GM23338 (cell line): ENCODE results near the gene TPP1. TPM values are rescaled to one million over a fixed set of nuclear protein-coding genes. Genes with fewer than 3 reads are reported as not detected.

Source experiments
- ATAC-seq: fragments of 200-7000 bp; cut with Tn5 transposase; 3 replicates; pipeline ENCODE4 v1.9.1; 2020
- DNase-seq: peaks from one replicate; pipeline ENCODE4 v3.0.0-alpha.2; 2015; ENCODE audit warnings: low spot score
- H2AFZ ChIP-seq: fragments of 200-600 bp; sonication (generic); 2 replicates; pipeline ENCODE4 v1.8.0; 2016; ENCODE audit warnings: antibody characterized with exemption, mild to moderate bottlenecking, moderate library complexity
- H3F3A ChIP-seq: fragments of 200-600 bp; sonication (generic); replicated peaks from 2 replicates; pipeline ENCODE4 v1.8.0; 2017; ENCODE audit warnings: antibody characterized with exemption, mixed run types, low read depth
- H3K27ac ChIP-seq: fragments of 200-600 bp; sonication (generic); 2 replicates; pipeline ENCODE4 v1.6.1; 2016; ENCODE audit warnings: low read depth
- H3K27me3 ChIP-seq: fragments of 200-600 bp; sonication (generic); 2 replicates; pipeline ENCODE4 v1.8.0; 2016; ENCODE audit warnings: mild to moderate bottlenecking, mixed run types, moderate library complexity; ENCODE audit not compliant: insufficient read depth
- H3K36me3 ChIP-seq: fragments of 200-600 bp; sonication (generic); 2 replicates; pipeline ENCODE4 v1.8.0; 2016; ENCODE audit warnings: mild to moderate bottlenecking; ENCODE audit not compliant: insufficient read depth
- H3K4me1 ChIP-seq: fragments of 200-600 bp; sonication (generic); 2 replicates; pipeline ENCODE4 v1.8.0; 2016; ENCODE audit warnings: mild to moderate bottlenecking, moderate library complexity; ENCODE audit not compliant: insufficient read depth
- H3K4me2 ChIP-seq: fragments of 200-600 bp; sonication (generic); 2 replicates; pipeline ENCODE4 v1.7.1; 2017; ENCODE audit warnings: mixed run types
- H3K4me3 ChIP-seq: fragments of 200-600 bp; sonication (generic); 2 replicates; pipeline ENCODE4 v1.6.1; 2016; ENCODE audit warnings: mixed run types
- H3K79me2 ChIP-seq: fragments of 200-600 bp; sonication (generic); replicated peaks from 2 replicates; pipeline ENCODE4 v1.8.0; 2017; ENCODE audit warnings: mild to moderate bottlenecking; ENCODE audit not compliant: insufficient read depth
- H3K9me2 ChIP-seq: fragments of 200-600 bp; sonication (generic); 2 replicates; pipeline ENCODE4 v1.8.0; 2017; ENCODE audit not compliant: insufficient read depth
- H4K20me1 ChIP-seq: fragments of 200-600 bp; sonication (generic); replicated peaks from 2 replicates; pipeline ENCODE4 v1.8.0; 2017; ENCODE audit warnings: mild to moderate bottlenecking; ENCODE audit not compliant: insufficient read depth
- H3K27ac Mint-ChIP-seq: 2 replicates; pipeline ENCODE4 v1.8.0; 2020; ENCODE audit warnings: inconsistent platforms, mild to moderate bottlenecking, moderate library complexity, mixed read lengths
- H3K27me3 Mint-ChIP-seq: 3 replicates; pipeline ENCODE4 v1.8.0; 2022; ENCODE audit warnings: low read depth, mild to moderate bottlenecking, moderate library complexity, mixed read lengths, inconsistent platforms; ENCODE audit not compliant: insufficient read depth, poor library complexity
- H3K36me3 Mint-ChIP-seq: 3 replicates; pipeline ENCODE4 v1.8.0; 2021; ENCODE audit warnings: low read depth, mild to moderate bottlenecking, inconsistent platforms, moderate library complexity, mixed read lengths
- H3K4me1 Mint-ChIP-seq: 3 replicates; pipeline ENCODE4 v1.8.0; 2020; ENCODE audit warnings: mild to moderate bottlenecking, inconsistent platforms, mixed read lengths
- H3K4me3 Mint-ChIP-seq: 3 replicates; pipeline ENCODE4 v1.8.0; 2021; ENCODE audit warnings: moderate library complexity, mild to moderate bottlenecking, inconsistent platforms, mixed read lengths
- H3K9me3 Mint-ChIP-seq: 3 replicates; pipeline ENCODE4 v1.8.0; 2020; ENCODE audit warnings: moderate library complexity, mild to moderate bottlenecking, inconsistent platforms, mixed read lengths
- CREB1 ChIP-seq: fragments of 250-450 bp; sonication (Bioruptor Pico); IDR thresholded peaks from 2 replicates; pipeline ENCODE4 v1.5.0; 2020; ENCODE audit warnings: low read depth, mild to moderate bottlenecking, moderate library complexity
- CTCF ChIP-seq, 2 experiments: fragments of 200-600 bp in 1 of 2; sonication (generic) in 1 of 2; conservative IDR thresholded peaks; 2 replicates each; pipeline versions ENCODE4 v1.5.1 to v1.6.1; 2016 to 2017; ENCODE audit warnings: antibody characterized with exemption in 2 of 2, low read depth in 2 of 2, mild to moderate bottlenecking in 2 of 2, moderate library complexity in 1 of 2
- ETS1 ChIP-seq: IDR thresholded peaks from 2 replicates; pipeline ENCODE4 v1.6.1; 2016; ENCODE audit warnings: antibody characterized with exemption
- EZH2 ChIP-seq: fragments of 200-600 bp; sonication (generic); IDR thresholded peaks from one replicate; pipeline ENCODE4 v1.8.0; 2017; ENCODE audit warnings: antibody characterized with exemption, mild to moderate bottlenecking, low read depth; ENCODE audit not compliant: unreplicated experiment
- EZH2phosphoT487 ChIP-seq: fragments of 200-600 bp; sonication (generic); IDR thresholded peaks from one replicate; pipeline ENCODE4 v1.8.1; 2018; ENCODE audit warnings: antibody characterized with exemption; ENCODE audit not compliant: unreplicated experiment
- JUNB ChIP-seq: IDR thresholded peaks from one replicate; pipeline ENCODE4 v1.6.1; 2016; ENCODE audit warnings: antibody characterized with exemption; ENCODE audit not compliant: unreplicated experiment
- NANOG ChIP-seq: IDR thresholded peaks from 2 replicates; pipeline ENCODE4 v1.6.1; 2016; ENCODE audit warnings: antibody characterized with exemption, borderline replicate concordance
- POLR2AphosphoS5 ChIP-seq: IDR thresholded peaks from 2 replicates; pipeline ENCODE4 v1.6.1; 2016; ENCODE audit warnings: antibody characterized with exemption, low read depth
- REST ChIP-seq: IDR thresholded peaks from one replicate; pipeline ENCODE4 v1.6.1; 2018; ENCODE audit warnings: antibody characterized with exemption; ENCODE audit not compliant: unreplicated experiment
- STAT1 ChIP-seq: IDR thresholded peaks from one replicate; pipeline ENCODE4 v1.6.1; 2016; ENCODE audit warnings: antibody characterized with exemption; ENCODE audit not compliant: unreplicated experiment
- ZNF114 ChIP-seq: fragments of 250-450 bp; sonication (Bioruptor Pico); IDR thresholded peaks from 2 replicates; pipeline ENCODE4 v1.5.0; 2020; ENCODE audit warnings: mild to moderate bottlenecking, moderate library complexity
- ZNF331 ChIP-seq: fragments of 250-450 bp; sonication (Bioruptor Pico); IDR thresholded peaks from 2 replicates; pipeline ENCODE4 v1.5.0; 2020; ENCODE audit warnings: low read depth, mild to moderate bottlenecking, moderate library complexity
- ZNF462 ChIP-seq: fragments of 250-450 bp; sonication (Bioruptor Pico); IDR thresholded peaks from 2 replicates; pipeline ENCODE4 v1.5.0; 2020; ENCODE audit warnings: mild to moderate bottlenecking, moderate library complexity
- polyA plus RNA-seq: library from polyadenylated mRNA; unstranded; fragments of >200 nt; fragmentation: Nextera tagmentation; extraction: Ambion mirVana; gene quantifications from 2 replicates; pipeline ENCODE4 v1.2.1, GENCODE V29; 2016
- total RNA-seq: library from RNA; depleted of rRNA; stranded (reverse); fragments of >200 nt; shearing (Covaris generic); gene quantifications from 2 replicates; pipeline ENCODE4 v1.2.3, GENCODE V29; 2014

TPP1 gene
- total and polyA plus RNA-seq, 2 experiments from 2014 or later, result 21.7 to 49.7 TPM

GRCh38 chr11:6633422-6634408 lies 14.5 kb upstream of the TPP1 start:
- ATAC-seq (no peak), DNase-seq (no peak)
- H3K27me3 Mint-ChIP-seq, result peaks cover 29% of the 10 kb centered on the region
- H3K36me3 Mint-ChIP-seq, result peaks cover 5% of the 10 kb centered on the region; the same call in 1 of the 3 replicates
- Histone ChIP-seq H3K9me2 (no peaks in the 10 kb centered on the region), H3K4me3 (no peak overlapping the region), H3K27me3 (peaks cover 33% of the 10 kb centered on the region), H3F3A (no peaks in the 10 kb centered on the region; the same call in 1 of the 2 replicates), H3K79me2 (no peaks in the 10 kb centered on the region), H3K36me3 (no peaks in the 10 kb centered on the region), H3K27ac (no peak overlapping the region), H3K4me2 (no peak overlapping the region), H2AFZ (no peak overlapping the region), H3K4me1 (no peaks in the 10 kb centered on the region; the same call in 1 of the 2 replicates), H4K20me1 (no peaks in the 10 kb centered on the region)
- TF ChIP-seq ZNF331 (CRISPR knock-in tag), result no peak
- TF ChIP-seq POLR2AphosphoS5, result no peak
- TF ChIP-seq STAT1, result no peak
- TF ChIP-seq ZNF114 (CRISPR knock-in tag), result no peak
- TF ChIP-seq CREB1 (CRISPR knock-in tag), result no peak
- no peak for TF ChIP-seq JUNB
- TF ChIP-seq REST, result no peak
- no peak for TF ChIP-seq EZH2phosphoT487
- no peak for TF ChIP-seq ETS1
- no peak for TF ChIP-seq NANOG
- TF ChIP-seq ZNF462 (CRISPR knock-in tag), result no peak
- TF ChIP-seq CTCF (conservative IDR thresholded peaks at IDR 0.05; ENCODE audit: low read depth in 2 of 2), result no peak
- TF ChIP-seq EZH2, result no peak
- H3K9me3 Mint-ChIP-seq, result no peaks in the 10 kb centered on the region; the same call in 2 of the 3 replicates
- H3K4me3 Mint-ChIP-seq, result no peak overlapping the region
- H3K4me1 Mint-ChIP-seq, result peaks cover 9% of the 10 kb centered on the region
- H3K27ac Mint-ChIP-seq, result no peak overlapping the region
